K562 (cell line): ENCODE results near the gene SCAF11. TPM values are rescaled to one million over a fixed set of nuclear protein-coding genes. Genes with fewer than 3 reads are reported as not detected.
A peak's percentile ranks its signal among the peaks of the same experiment; 100 is the strongest.

Experiments
- ATAC-seq: fragments of 200-7000 bp; cut with Tn5 transposase; 3 replicates; pipeline ENCODE4 v1.9.1; 2020; ENCODE audit warnings: moderate library complexity
- BruUV-seq: library from RNA; stranded (reverse); fragments of 400-500 nt; replicated peaks from 2 replicates; lab custom pipeline; 2021; lab: Mats Ljungman, UMichigan
- CTCF ChIA-PET: fragments of 300-600 bp; formaldehyde crosslinking; extraction: SDS; loops from one replicate; lab custom pipeline; 2021; ENCODE audit warnings: low intra/inter-chr PET ratio; lab: Yijun Ruan, JAX
- POLR2A ChIA-PET: fragments of 300-600, 350-650 bp; sonication (Branson Sonifier 250); formaldehyde crosslinking; extraction: SDS; loops from one replicate; lab custom pipeline; 2021; ENCODE audit warnings: antibody characterized with exemption, inconsistent platforms; lab: Yijun Ruan, JAX
- DNase-seq, 4 experiments: peaks; one replicate each; pipeline versions ENCODE4 v3.0.0 to v3.0.0-alpha.2; 2011 to 2018; ENCODE audit warnings: low spot score in 3 of 4, mixed read lengths in 3 of 4; ENCODE audit errors: extremely low read depth in 1 of 4
- FAIRE-seq: peaks from 2 replicates; lab custom pipeline; 2011; peaks lifted over from hg19 to GRCh38; lab: Jason Lieb, UNC
- H2AFZ ChIP-seq: 2 replicates; pipeline ENCODE4 v1.6.0; 2011; ENCODE audit warnings: low read depth, low read length, control low read depth, inconsistent platforms
- H3K27ac ChIP-seq: fragments of 200-600 bp; 3 replicates; pipeline ENCODE4 v1.8.0; 2011; ENCODE audit warnings: low read depth, mild to moderate bottlenecking, control low read depth, inconsistent platforms, low read length, moderate library complexity, mixed read lengths; ENCODE audit errors: extremely low read depth
- H3K27me3 ChIP-seq, 2 experiments: fragments of 300-600 bp in 1 of 2; 2 replicates in 1 of 2; 3 replicates in 1 of 2; pipeline versions ENCODE4 v1.6.0 to v1.8.0; 2011; ENCODE audit warnings: inconsistent platforms in 2 of 2, low read length in 2 of 2, mild to moderate bottlenecking in 1 of 2, mixed read lengths in 1 of 2, moderate library complexity in 1 of 2; ENCODE audit not compliant: control insufficient read depth in 2 of 2, insufficient read depth in 2 of 2
- H3K36me3 ChIP-seq: fragments of 300-600 bp; 3 replicates; pipeline ENCODE4 v1.8.0; 2011; ENCODE audit warnings: mild to moderate bottlenecking, low read length, inconsistent platforms; ENCODE audit not compliant: control insufficient read depth, insufficient read depth
- H3K4me1 ChIP-seq, 2 experiments: fragments of 200-600 bp in 1 of 2; replicated peaks in 1 of 2; 2 replicates in 1 of 2; 3 replicates in 1 of 2; pipeline versions ENCODE4 v1.5.1 to v1.8.0; 2011; ENCODE audit warnings: inconsistent platforms in 2 of 2, low read length in 2 of 2, mild to moderate bottlenecking in 1 of 2, mixed read lengths in 1 of 2, moderate library complexity in 1 of 2; ENCODE audit not compliant: control insufficient read depth in 2 of 2, insufficient read depth in 2 of 2
- H3K4me2 ChIP-seq: 2 replicates; pipeline ENCODE4 v1.6.1; 2011; ENCODE audit warnings: low read length, control low read depth, inconsistent platforms, mixed read lengths; ENCODE audit not compliant: insufficient read depth
- H3K4me3 ChIP-seq: fragments of 200-600 bp; sonication (generic), shearing (Covaris generic); 2 replicates; pipeline ENCODE4 v1.5.1; 2016; ENCODE audit warnings: control low read depth, inconsistent platforms
- H3K79me2 ChIP-seq: fragments of 200-600 bp; 3 replicates; pipeline ENCODE4 v1.8.0; 2011; ENCODE audit warnings: low read length, inconsistent platforms; ENCODE audit not compliant: control insufficient read depth, insufficient read depth
- H3K9ac ChIP-seq, 2 experiments: 2 replicates each; pipeline versions ENCODE4 v1.6.0 to v1.6.1; 2011; ENCODE audit warnings: low read depth in 2 of 2, low read length in 2 of 2, control low read depth in 1 of 2, inconsistent platforms in 1 of 2, mild to moderate bottlenecking in 1 of 2, mixed read lengths in 1 of 2; ENCODE audit not compliant: insufficient read depth in 1 of 2
- H3K9me1 ChIP-seq: one replicate; pipeline ENCODE4 v1.6.0; 2011; ENCODE audit warnings: inconsistent platforms, mild to moderate bottlenecking, low read length, moderate library complexity; ENCODE audit not compliant: control insufficient read depth, insufficient read depth
- H3K9me3 ChIP-seq: replicated peaks from 2 replicates; pipeline ENCODE4 v1.5.1; 2011; ENCODE audit warnings: low read depth, low read length, inconsistent platforms; ENCODE audit not compliant: control insufficient read depth, insufficient read depth
- H4K20me1 ChIP-seq: replicated peaks from 2 replicates; pipeline ENCODE4 v1.6.1; 2011; ENCODE audit warnings: low read length, inconsistent platforms, mixed read lengths; ENCODE audit not compliant: control insufficient read depth, insufficient read depth
- ARNT ChIP-seq, 2 experiments: fragments of 450-650 bp; IDR thresholded peaks; 2 replicates each; pipeline ENCODE4 v1.6.1; 2016; ENCODE audit warnings: mild to moderate bottlenecking in 1 of 2
- FOS ChIP-seq: IDR thresholded peaks from 3 replicates; pipeline ENCODE4 v1.6.1; 2011; ENCODE audit not compliant: insufficient read length; ENCODE audit errors: extremely low read depth
- KDM1A ChIP-seq, 2 experiments: fragments of 450-650 bp; IDR thresholded peaks; 2 replicates each; pipeline ENCODE4 v1.6.1; 2016; ENCODE audit warnings: mild to moderate bottlenecking in 2 of 2
- NEUROD1 ChIP-seq: fragments of 150-350 bp; IDR thresholded peaks from 2 replicates; pipeline ENCODE4 v1.6.1; 2014; ENCODE audit warnings: borderline replicate concordance, low read length, low read depth; ENCODE audit not compliant: partially characterized antibody
- NFIC ChIP-seq: fragments of 450-650 bp; IDR thresholded peaks from 2 replicates; pipeline ENCODE4 v1.6.1; 2017; ENCODE audit warnings: mild to moderate bottlenecking, inconsistent platforms
- NFIX ChIP-seq: fragments of 250-450 bp; sonication (Bioruptor Pico); IDR thresholded peaks from 2 replicates; pipeline ENCODE4 v1.4.0; 2020; ENCODE audit warnings: low read depth, mild to moderate bottlenecking, moderate library complexity
- POLR2AphosphoS2 ChIP-seq: IDR thresholded peaks from 2 replicates; pipeline ENCODE4 v1.6.1; 2012; ENCODE audit warnings: low read length, improper control_type of control experiment
- ZNF740 ChIP-seq, 3 experiments: fragments of 200-800 bp in 1 of 3; sonication (Bioruptor generic) in 1 of 3; sonication (generic) in 1 of 3; formaldehyde crosslinking in 1 of 3; IDR thresholded peaks; 2 replicates each; pipeline versions ENCODE4 v1.6.1 to v1.8.0; 2016 to 2022; ENCODE audit warnings: mild to moderate bottlenecking in 2 of 3, missing compliant biosample characterization in 2 of 3, missing genetic modification characterization in 2 of 3, missing genetic modification reagents in 1 of 3
- ZNF778 ChIP-seq: fragments of 450-650 bp; formaldehyde crosslinking; IDR thresholded peaks from 2 replicates; pipeline ENCODE4 v1.4.0; 2020; ENCODE audit warnings: mild to moderate bottlenecking, moderate library complexity
- WGBS: fragments of 100-300 bp; shearing (Covaris generic); methylation state at CpG from one replicate; pipeline ENCODE4 v1.1.6; 2016; ENCODE audit warnings: low coverage, mixed read lengths; ENCODE audit not compliant: insufficient coverage; ENCODE audit errors: missing lambda C conversion rate; 5-methylcytosine and 5-hydroxymethylcytosine counted together
- in situ Hi-C: fragments of 300-500 bp; cut with MboI; formaldehyde crosslinking; loops from 4 replicates; pipeline ENCODE4 v1.15.0; 2018; ENCODE audit warnings: inconsistent platforms, mixed read lengths
- intact Hi-C: fragments of 100-400 bp; cut with micrococcal nuclease; formaldehyde crosslinking; loops from 2 replicates; pipeline ENCODE4 v1.14.2; 2022
- polyA plus RNA-seq, 8 experiments: library from polyadenylated mRNA; depleted of rRNA in 4 of 8; stranded (reverse) in 5 of 8; unstranded in 3 of 8; fragments of >200 nt; fragmentation: Nextera tagmentation in 2 of 8; fragmentation: Illumina TruSeq in 1 of 8; extraction: Ambion mirVana in 2 of 8; extraction: Trizol in 1 of 8; gene quantifications; 2 replicates each; pipeline versions ENCODE4 v1.2.1 to v1.2.3, GENCODE V29; 2011 to 2014; ENCODE audit warnings: inconsistent platforms in 1 of 8, missing spikeins in 1 of 8
- total RNA-seq, 7 experiments: library from RNA; depleted of rRNA in 6 of 7; stranded (reverse); fragments of >200 nt in 6 of 7; fragmentation: Illumina TruSeq in 2 of 7; extraction: Trizol in 2 of 7; gene quantifications; 2 replicates each; pipeline versions ENCODE4 v1.2.1 to v1.2.3, GENCODE V29; 2011 to 2021; ENCODE audit warnings: low replicate concordance in 1 of 7
- TF ChIP-seq, protein P1 (sequence below): IDR thresholded peaks from 2 replicates; pipeline ENCODE4 v1.6.1; 2016; ENCODE audit warnings: missing genetic modification characterization, missing compliant biosample characterization
- TF ChIP-seq, protein P2 (sequence below): fragments of 450-650 bp; formaldehyde crosslinking; IDR thresholded peaks from 2 replicates; pipeline ENCODE4 v1.4.0; 2020; ENCODE audit warnings: mild to moderate bottlenecking, moderate library complexity
- TF ChIP-seq, protein P3 (sequence below), 2 experiments: IDR thresholded peaks; 2 replicates each; pipeline ENCODE4 v1.6.1; 2012; ENCODE audit warnings: improper control_type of control experiment in 2 of 2, low read depth in 2 of 2, low read length in 2 of 2, borderline replicate concordance in 1 of 2
- TF ChIP-seq, protein P4 (sequence below): fragments of 200-800 bp; sonication (Bioruptor generic); IDR thresholded peaks from 2 replicates; pipeline ENCODE4 v1.6.1; 2017; ENCODE audit warnings: missing genetic modification characterization, missing compliant biosample characterization

The SCAF11 gene
- total and polyA plus RNA-seq, 9 of the 15 experiments (the other 6 are each of a cell fraction or from before 2014, with no cell fraction given): 30.4 to 119 (median 80.0) TPM

- TF ChIP-seq, protein P1, sequence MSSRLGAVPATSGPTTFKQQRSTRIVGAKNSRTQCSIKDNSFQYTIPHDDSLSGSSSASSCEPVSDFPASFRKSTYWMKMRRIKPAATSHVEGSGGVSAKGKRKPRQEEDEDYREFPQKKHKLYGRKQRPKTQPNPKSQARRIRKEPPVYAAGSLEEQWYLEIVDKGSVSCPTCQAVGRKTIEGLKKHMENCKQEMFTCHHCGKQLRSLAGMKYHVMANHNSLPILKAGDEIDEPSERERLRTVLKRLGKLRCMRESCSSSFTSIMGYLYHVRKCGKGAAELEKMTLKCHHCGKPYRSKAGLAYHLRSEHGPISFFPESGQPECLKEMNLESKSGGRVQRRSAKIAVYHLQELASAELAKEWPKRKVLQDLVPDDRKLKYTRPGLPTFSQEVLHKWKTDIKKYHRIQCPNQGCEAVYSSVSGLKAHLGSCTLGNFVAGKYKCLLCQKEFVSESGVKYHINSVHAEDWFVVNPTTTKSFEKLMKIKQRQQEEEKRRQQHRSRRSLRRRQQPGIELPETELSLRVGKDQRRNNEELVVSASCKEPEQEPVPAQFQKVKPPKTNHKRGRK (tag): no peak
- TF ChIP-seq ARNT (IDR thresholded peaks at IDR 0.05): no peak
- TF ChIP-seq, protein P2, sequence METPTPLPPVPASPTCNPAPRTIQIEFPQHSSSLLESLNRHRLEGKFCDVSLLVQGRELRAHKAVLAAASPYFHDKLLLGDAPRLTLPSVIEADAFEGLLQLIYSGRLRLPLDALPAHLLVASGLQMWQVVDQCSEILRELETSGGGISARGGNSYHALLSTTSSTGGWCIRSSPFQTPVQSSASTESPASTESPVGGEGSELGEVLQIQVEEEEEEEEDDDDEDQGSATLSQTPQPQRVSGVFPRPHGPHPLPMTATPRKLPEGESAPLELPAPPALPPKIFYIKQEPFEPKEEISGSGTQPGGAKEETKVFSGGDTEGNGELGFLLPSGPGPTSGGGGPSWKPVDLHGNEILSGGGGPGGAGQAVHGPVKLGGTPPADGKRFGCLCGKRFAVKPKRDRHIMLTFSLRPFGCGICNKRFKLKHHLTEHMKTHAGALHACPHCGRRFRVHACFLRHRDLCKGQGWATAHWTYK (CRISPR knock-in tag): no peak
These were observed 55.4 kb downstream of the SCAF11 start (continued) for GRCh38 chr12:45934956-45935355.

DNA sequence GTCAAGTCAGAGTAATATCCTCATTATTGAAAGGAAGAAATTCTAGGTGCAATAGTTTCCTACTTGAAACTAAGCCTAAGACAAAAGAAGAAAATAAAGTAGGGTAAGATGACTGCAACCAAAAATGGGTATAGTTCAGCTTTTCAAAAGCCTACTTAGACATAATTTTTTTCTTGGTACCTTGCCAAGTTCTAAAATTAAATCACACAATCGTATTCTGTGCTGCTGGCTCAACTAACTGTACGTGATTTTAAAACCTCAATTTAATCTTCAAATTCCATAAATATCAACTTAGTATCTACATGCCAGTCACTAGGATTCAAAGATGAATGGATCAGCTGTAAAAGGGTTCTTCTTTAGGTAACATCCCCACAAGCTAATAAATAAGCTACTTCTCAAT is 56.9 kb downstream of the SCAF11 start:
- intact Hi-C loops: no loop called here
- H3K79me2 ChIP-seq: no peaks in the 10 kb centered on the region
- ChIA-PET POLR2A (interaction anchor here (0.6 to 1.1 kb wide), 3 partner anchors 19 to 244 kb away, joined by 3 read pairs; no protein-coding TSS in a partner anchor), CTCF (no interaction called here)
- H3K4me1 ChIP-seq: no peaks in the 10 kb centered on the region
- no peak overlapping the region for H3K9ac ChIP-seq
- H3K9me3 ChIP-seq: no peaks in the 10 kb centered on the region
- no peak overlapping the region for H3K4me2 ChIP-seq
- BruUV-seq: no TSS peak
- H3K36me3 ChIP-seq: peaks cover 64% of the 10 kb centered on the region
- ATAC-seq (no peak), DNase-seq (no peak), FAIRE-seq (no peak)
- no peak overlapping the region for H3K4me3 ChIP-seq
- no peak overlapping the region for H3K27ac ChIP-seq
- H2AFZ ChIP-seq: no peak overlapping the region
- no peaks in the 10 kb centered on the region for H3K9me1 ChIP-seq
- H3K27me3 ChIP-seq: no peaks in the 10 kb centered on the region
- in situ Hi-C loops: no loop called here
- 89% methylated on average over 2 of the region's 2 CpGs for WGBS
- H4K20me1 ChIP-seq: no peaks in the 10 kb centered on the region
- TF ChIP-seq FOS (no peak), NEUROD1 (no peak), KDM1A (IDR thresholded peaks at IDR 0.05) (no peak), ZNF740 (CRISPR knock-in tag; IDR thresholded peaks at IDR 0.05) (no peak), ZNF740 (tag; IDR thresholded peaks at IDR 0.05) (no peak), ZNF778 (CRISPR knock-in tag) (no peak), NFIX (CRISPR knock-in tag) (0 out of 2 replicates have a peak, but pooled peaks have one; percentile 5), NFIC (peak; percentile 60; the same call in 1 of the 2 replicates), POLR2AphosphoS2 (no peak)
- TF ChIP-seq, protein P3, sequence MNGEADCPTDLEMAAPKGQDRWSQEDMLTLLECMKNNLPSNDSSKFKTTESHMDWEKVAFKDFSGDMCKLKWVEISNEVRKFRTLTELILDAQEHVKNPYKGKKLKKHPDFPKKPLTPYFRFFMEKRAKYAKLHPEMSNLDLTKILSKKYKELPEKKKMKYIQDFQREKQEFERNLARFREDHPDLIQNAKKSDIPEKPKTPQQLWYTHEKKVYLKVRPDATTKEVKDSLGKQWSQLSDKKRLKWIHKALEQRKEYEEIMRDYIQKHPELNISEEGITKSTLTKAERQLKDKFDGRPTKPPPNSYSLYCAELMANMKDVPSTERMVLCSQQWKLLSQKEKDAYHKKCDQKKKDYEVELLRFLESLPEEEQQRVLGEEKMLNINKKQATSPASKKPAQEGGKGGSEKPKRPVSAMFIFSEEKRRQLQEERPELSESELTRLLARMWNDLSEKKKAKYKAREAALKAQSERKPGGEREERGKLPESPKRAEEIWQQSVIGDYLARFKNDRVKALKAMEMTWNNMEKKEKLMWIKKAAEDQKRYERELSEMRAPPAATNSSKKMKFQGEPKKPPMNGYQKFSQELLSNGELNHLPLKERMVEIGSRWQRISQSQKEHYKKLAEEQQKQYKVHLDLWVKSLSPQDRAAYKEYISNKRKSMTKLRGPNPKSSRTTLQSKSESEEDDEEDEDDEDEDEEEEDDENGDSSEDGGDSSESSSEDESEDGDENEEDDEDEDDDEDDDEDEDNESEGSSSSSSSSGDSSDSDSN (IDR thresholded peaks at IDR 0.05; ENCODE audit: borderline replicate concordance in 1 of 2, low read depth in 2 of 2, low read length in 2 of 2): no peak
- TF ChIP-seq, protein P4, sequence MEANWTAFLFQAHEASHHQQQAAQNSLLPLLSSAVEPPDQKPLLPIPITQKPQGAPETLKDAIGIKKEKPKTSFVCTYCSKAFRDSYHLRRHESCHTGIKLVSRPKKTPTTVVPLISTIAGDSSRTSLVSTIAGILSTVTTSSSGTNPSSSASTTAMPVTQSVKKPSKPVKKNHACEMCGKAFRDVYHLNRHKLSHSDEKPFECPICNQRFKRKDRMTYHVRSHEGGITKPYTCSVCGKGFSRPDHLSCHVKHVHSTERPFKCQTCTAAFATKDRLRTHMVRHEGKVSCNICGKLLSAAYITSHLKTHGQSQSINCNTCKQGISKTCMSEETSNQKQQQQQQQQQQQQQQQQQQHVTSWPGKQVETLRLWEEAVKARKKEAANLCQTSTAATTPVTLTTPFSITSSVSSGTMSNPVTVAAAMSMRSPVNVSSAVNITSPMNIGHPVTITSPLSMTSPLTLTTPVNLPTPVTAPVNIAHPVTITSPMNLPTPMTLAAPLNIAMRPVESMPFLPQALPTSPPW (CRISPR knock-in tag): no peak
